Measurements from ENCODE around the gene POFUT2. TPM values are rescaled to one million over a fixed set of nuclear protein-coding genes. Genes with fewer than 3 reads are reported as not detected.
"Not testable (repeated sequence)": the region's sequence is repeated elsewhere in the genome, so short reads cannot be mapped to it uniquely, and the experiment has no call there.

Gene POFUT2
- polyA plus RNA-seq, 5 donors: 27.7 to 42.9 (median 38.5) TPM

GRCh38 chr21:45327441-45328197 lies 39.9 kb upstream of the POFUT2 start:
- DNase-seq: no peak

- no peak for DNase-seq
These were observed 39.3 kb upstream of the POFUT2 start for GRCh38 chr21:45326891-45327440.

GRCh38 chr21:45326169-45326851 lies 38.6 kb upstream of the POFUT2 start:
- DNase-seq: no peak

GRCh38 chr21:45325206-45326168 lies 37.8 kb upstream of the POFUT2 start:
- DNase-seq: no peak

- no peak for DNase-seq
These were observed 37.0 kb upstream of the POFUT2 start for GRCh38 chr21:45324489-45325205.

GRCh38 chr21:45323487-45324311 lies 36.0 kb upstream of the POFUT2 start:
- no peak for DNase-seq

- no peak for DNase-seq
These were observed 35.3 kb upstream of the POFUT2 start for GRCh38 chr21:45322960-45323461.

GRCh38 chr21:45322231-45322959 lies 34.7 kb upstream of the POFUT2 start:
- DNase-seq: no peak

GRCh38 chr21:45320261-45321025 lies 32.7 kb upstream of the POFUT2 start:
- DNase-seq: no peak

GRCh38 chr21:45319461-45320211 lies 31.9 kb upstream of the POFUT2 start:
- no peak for DNase-seq

GRCh38 chr21:45318556-45319404 lies 31.1 kb upstream of the POFUT2 start:
- no peak for DNase-seq

- DNase-seq: no peak
These were observed 30.5 kb upstream of the POFUT2 start for GRCh38 chr21:45318146-45318555.

GRCh38 chr21:45317398-45318145 lies 29.9 kb upstream of the POFUT2 start:
- DNase-seq: no peak

GRCh38 chr21:45316871-45317397 lies 29.2 kb upstream of the POFUT2 start:
- DNase-seq: no peak

GRCh38 chr21:45315676-45316470 lies 28.2 kb upstream of the POFUT2 start:
- DNase-seq: not testable (repeated sequence)
